Endothelial cell of umbilical vein (primary cell): ENCODE data around the gene TRAPPC6A. TPM values are rescaled to one million over a fixed set of nuclear protein-coding genes. Genes with fewer than 3 reads are reported as not detected.

Source experiments
- BruUV-seq: library from RNA; stranded (reverse); fragments of 400-500 nt; replicated peaks from 2 replicates; lab custom pipeline; 2021; lab: Mats Ljungman, UMichigan
- CTCF ChIA-PET: fragments of 300-600, 350-600 bp; sonication (Branson Sonifier 250); formaldehyde crosslinking; loops from one replicate; lab custom pipeline; 2021; ENCODE audit warnings: antibody characterized with exemption, inconsistent platforms; lab: Charles Lee
- POLR2A ChIA-PET: fragments of 300-600, 350-600 bp; sonication (Branson Sonifier 250); formaldehyde crosslinking; loops from one replicate; lab custom pipeline; 2021; ENCODE audit warnings: antibody characterized with exemption, inconsistent platforms; lab: Charles Lee
- DNase-seq: peaks from one replicate; pipeline ENCODE4 v3.0.0-alpha.2; 2011; ENCODE audit warnings: low read depth, low spot score
- FAIRE-seq: peaks from 2 replicates; lab custom pipeline; 2011; peaks lifted over from hg19 to GRCh38; lab: Jason Lieb, UNC
- H2AFZ ChIP-seq: 2 replicates; pipeline ENCODE4 v1.6.0; 2012; ENCODE audit warnings: low read depth, low read length, control low read depth, inconsistent platforms
- H3K27ac ChIP-seq: 2 replicates; pipeline ENCODE4 v1.5.1; 2011; ENCODE audit warnings: low read depth, mild to moderate bottlenecking, control low read depth, low read length, moderate library complexity; ENCODE audit not compliant: insufficient read depth
- H3K27me3 ChIP-seq, 2 experiments: 2 replicates each; pipeline versions ENCODE4 v1.6.0 to v1.6.1; 2011; ENCODE audit warnings: low read length in 2 of 2, mixed read lengths in 1 of 2; ENCODE audit not compliant: control insufficient read depth in 2 of 2, insufficient read depth in 2 of 2
- H3K36me3 ChIP-seq, 2 experiments: 2 replicates in 1 of 2; 3 replicates in 1 of 2; pipeline ENCODE4 v1.5.1; 2011; ENCODE audit warnings: low read length in 2 of 2, mild to moderate bottlenecking in 1 of 2, moderate library complexity in 1 of 2; ENCODE audit not compliant: control insufficient read depth in 2 of 2, insufficient read depth in 2 of 2; ENCODE audit errors: extremely low read depth in 1 of 2
- H3K4me1 ChIP-seq: 3 replicates; pipeline ENCODE4 v1.5.1; 2011; ENCODE audit warnings: mild to moderate bottlenecking, low read length; ENCODE audit not compliant: control insufficient read depth, insufficient read depth; ENCODE audit errors: extremely low read depth
- H3K4me2 ChIP-seq: 2 replicates; pipeline ENCODE4 v1.6.1; 2011; ENCODE audit warnings: low read length, control low read depth, mixed read lengths; ENCODE audit not compliant: insufficient read depth
- H3K4me3 ChIP-seq, 3 experiments: fragments of 200-600 bp in 1 of 3; sonication (generic), shearing (Covaris generic) in 1 of 3; replicated peaks in 1 of 3; 2 replicates each; pipeline ENCODE4 v1.5.1; 2011 to 2016; ENCODE audit warnings: control low read depth in 3 of 3, low read length in 3 of 3, mild to moderate bottlenecking in 2 of 3, inconsistent platforms in 1 of 3, low read depth in 1 of 3, moderate library complexity in 1 of 3; ENCODE audit not compliant: insufficient read depth in 1 of 3
- H3K79me2 ChIP-seq: 2 replicates; pipeline ENCODE4 v1.6.0; 2012; ENCODE audit warnings: low read length, inconsistent platforms; ENCODE audit not compliant: control insufficient read depth, insufficient read depth
- H3K9ac ChIP-seq: replicated peaks from 2 replicates; pipeline ENCODE3; 2011; ENCODE audit warnings: low read length, control low read depth; ENCODE audit not compliant: insufficient read depth; ENCODE audit errors: extremely low read depth
- H3K9me1 ChIP-seq: replicated peaks from 3 replicates; pipeline ENCODE4 v1.6.0; 2011; ENCODE audit warnings: mild to moderate bottlenecking, low read length; ENCODE audit not compliant: control insufficient read depth, insufficient read depth; ENCODE audit errors: extremely low read depth
- H3K9me3 ChIP-seq: replicated peaks from 2 replicates; pipeline ENCODE4 v1.5.1; 2012; ENCODE audit warnings: low read length, inconsistent platforms; ENCODE audit not compliant: control insufficient read depth, insufficient read depth
- H4K20me1 ChIP-seq: replicated peaks from 2 replicates; pipeline ENCODE3; 2011; ENCODE audit warnings: mild to moderate bottlenecking, low read length; ENCODE audit not compliant: control insufficient read depth, insufficient read depth; ENCODE audit errors: extremely low read depth
- EZH2 ChIP-seq: IDR thresholded peaks from 2 replicates; pipeline ENCODE4 v1.6.1; 2012; ENCODE audit warnings: borderline replicate concordance, low read depth, mild to moderate bottlenecking, moderate library complexity, low read length, inconsistent platforms; ENCODE audit not compliant: severe bottlenecking
- FOS ChIP-seq: IDR thresholded peaks from 2 replicates; pipeline ENCODE4 v1.6.1; 2011; ENCODE audit warnings: mild to moderate bottlenecking, low read length, moderate library complexity, borderline replicate concordance; ENCODE audit not compliant: insufficient read depth
- GATA2 ChIP-seq: IDR thresholded peaks from 2 replicates; pipeline ENCODE4 v1.7.0; 2011; ENCODE audit warnings: low read depth, mild to moderate bottlenecking, moderate library complexity, mixed read lengths, low read length; ENCODE audit not compliant: insufficient read length, insufficient read depth
- JUN ChIP-seq: IDR thresholded peaks from 2 replicates; pipeline ENCODE4 v1.6.1; 2011; ENCODE audit warnings: borderline replicate concordance, low read depth; ENCODE audit not compliant: insufficient read length, insufficient read depth
- MYC ChIP-seq: IDR thresholded peaks from one replicate; pipeline ENCODE4 v1.6.1; 2011; ENCODE audit warnings: mild to moderate bottlenecking, low read depth, low read length
- POLR2A ChIP-seq: IDR thresholded peaks from 2 replicates; pipeline ENCODE4 v1.6.1; 2012; ENCODE audit warnings: low read depth, mild to moderate bottlenecking, control low read depth, low read length
- POLR2AphosphoS5 ChIP-seq: IDR thresholded peaks from 2 replicates; pipeline ENCODE4 v1.6.1; 2012; ENCODE audit warnings: low read depth, mild to moderate bottlenecking, control low read depth, low read length, moderate library complexity; ENCODE audit not compliant: insufficient read depth
- dilution Hi-C: fragments of 300-500 bp; cut with MboI; formaldehyde crosslinking; loops from one replicate; pipeline ENCODE4 v1.15.0; 2019; ENCODE audit warnings: low sequenced_read_pairs; ENCODE audit not compliant: extremely low pct_ligation_motif_present
- intact Hi-C: fragments of 100-400 bp; cut with micrococcal nuclease; formaldehyde crosslinking; loops from one replicate; pipeline ENCODE4 v1.10.0; 2022
- polyA plus RNA-seq, 4 experiments: library from polyadenylated mRNA; depleted of rRNA in 3 of 4; stranded (reverse) in 3 of 4; unstranded in 1 of 4; fragments of >200 nt; gene quantifications; 2 replicates each; pipeline versions ENCODE4 v1.2.1 to v1.2.3, GENCODE V29; 2011 to 2012; ENCODE audit warnings: missing spikeins in 1 of 4
- total RNA-seq: library from RNA; stranded (reverse); gene quantifications from 2 replicates; pipeline ENCODE4 v1.2.3, GENCODE V29; 2021
- TF ChIP-seq, protein P1 (sequence below), 2 donors: IDR thresholded peaks; 1 replicate in 1 of 2; 2 replicates in 1 of 2; pipeline ENCODE4 v1.5.1; 2011; ENCODE audit warnings: low read length in 2 of 2, mild to moderate bottlenecking in 2 of 2, moderate library complexity in 2 of 2, control low read depth in 1 of 2, inconsistent platforms in 1 of 2, low read depth in 1 of 2; ENCODE audit not compliant: insufficient read depth in 1 of 2; ENCODE audit errors: extremely low read depth in 1 of 2
- TF ChIP-seq, protein P2 (sequence below): IDR thresholded peaks from 2 replicates; pipeline ENCODE4 v1.6.1; 2011; ENCODE audit not compliant: insufficient read depth, insufficient read length

The TRAPPC6A gene
- total and polyA plus RNA-seq, 2 donors (not counting 3 experiments of a cell fraction or from before 2014, with no cell fraction given), result 18.1 to 45.4 TPM

DNA sequence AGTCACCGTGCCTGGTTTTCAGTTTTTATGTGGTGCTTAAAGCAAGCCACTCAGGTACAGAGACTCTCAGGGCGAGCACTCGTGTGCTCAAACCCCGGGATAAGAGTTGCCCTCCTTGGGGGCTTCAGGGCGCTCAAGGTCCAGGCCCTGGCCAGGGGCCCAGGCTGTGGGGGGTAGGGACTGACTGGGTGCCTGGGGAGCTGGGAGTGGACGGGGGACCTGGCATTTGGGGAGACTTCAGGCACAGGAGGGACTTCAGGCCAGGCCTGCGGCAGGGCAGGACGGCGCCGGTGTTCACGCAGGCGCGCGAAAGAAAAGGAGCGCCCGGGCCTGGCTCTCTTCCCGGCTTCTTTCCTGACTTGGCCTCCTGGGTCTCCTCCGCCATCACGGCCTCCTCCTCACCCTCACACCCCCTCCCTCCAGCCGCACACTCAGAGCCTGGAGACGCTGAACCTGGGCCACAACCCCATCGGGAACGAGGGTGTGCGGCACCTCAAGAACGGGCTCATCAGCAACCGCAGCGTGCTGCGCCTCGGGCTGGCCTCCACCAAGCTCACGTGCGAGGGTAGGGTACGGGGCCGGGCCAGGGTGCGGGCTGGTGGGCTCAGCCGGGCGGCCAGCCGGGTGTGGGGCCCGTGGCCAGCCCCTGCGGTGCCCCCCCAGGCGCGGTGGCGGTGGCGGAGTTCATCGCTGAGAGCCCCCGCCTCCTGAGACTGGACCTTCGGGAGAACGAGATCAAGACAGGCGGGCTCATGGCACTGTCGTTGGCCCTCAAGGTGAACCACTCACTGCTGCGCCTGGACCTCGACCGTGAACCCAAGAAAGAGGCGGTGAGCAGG lies 33.4 kb downstream of the TRAPPC6A start:
- Histone ChIP-seq H3K4me2 (no peak overlapping the region), H3K27ac (no peak overlapping the region), H3K79me2 (no peaks in the 10 kb centered on the region), H3K4me1 (no peaks in the 10 kb centered on the region), H4K20me1 (no peaks in the 10 kb centered on the region), H3K4me3 (no peak overlapping the region), H3K9me3 (no peaks in the 10 kb centered on the region), H3K9me1 (no peaks in the 10 kb centered on the region), H3K9ac (no peak overlapping the region), H2AFZ (no peak overlapping the region), H3K36me3 (peaks cover 2 to 17% of the 10 kb centered on the region in 2 experiments), H3K27me3 (no peaks in the 10 kb centered on the region)
- intact Hi-C loops (no loop called here), dilution Hi-C loops (no loop called here)
- POLR2A ChIA-PET, result no interaction called here
- FAIRE-seq, result no peak
- CTCF ChIA-PET, result no interaction called here
- TF ChIP-seq EZH2, result no peak
- TF ChIP-seq, protein P1, sequence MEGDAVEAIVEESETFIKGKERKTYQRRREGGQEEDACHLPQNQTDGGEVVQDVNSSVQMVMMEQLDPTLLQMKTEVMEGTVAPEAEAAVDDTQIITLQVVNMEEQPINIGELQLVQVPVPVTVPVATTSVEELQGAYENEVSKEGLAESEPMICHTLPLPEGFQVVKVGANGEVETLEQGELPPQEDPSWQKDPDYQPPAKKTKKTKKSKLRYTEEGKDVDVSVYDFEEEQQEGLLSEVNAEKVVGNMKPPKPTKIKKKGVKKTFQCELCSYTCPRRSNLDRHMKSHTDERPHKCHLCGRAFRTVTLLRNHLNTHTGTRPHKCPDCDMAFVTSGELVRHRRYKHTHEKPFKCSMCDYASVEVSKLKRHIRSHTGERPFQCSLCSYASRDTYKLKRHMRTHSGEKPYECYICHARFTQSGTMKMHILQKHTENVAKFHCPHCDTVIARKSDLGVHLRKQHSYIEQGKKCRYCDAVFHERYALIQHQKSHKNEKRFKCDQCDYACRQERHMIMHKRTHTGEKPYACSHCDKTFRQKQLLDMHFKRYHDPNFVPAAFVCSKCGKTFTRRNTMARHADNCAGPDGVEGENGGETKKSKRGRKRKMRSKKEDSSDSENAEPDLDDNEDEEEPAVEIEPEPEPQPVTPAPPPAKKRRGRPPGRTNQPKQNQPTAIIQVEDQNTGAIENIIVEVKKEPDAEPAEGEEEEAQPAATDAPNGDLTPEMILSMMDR (IDR thresholded peaks at IDR 0.05; ENCODE audit: extremely low read depth in 1 of 2, insufficient read depth in 1 of 2, low read depth in 1 of 2, low read length in 2 of 2), result no peak
- TF ChIP-seq FOS, result no peak
- TF ChIP-seq POLR2A, result no peak
- no peak for TF ChIP-seq MYC
- TF ChIP-seq JUN, result no peak
- TF ChIP-seq GATA2, result no peak
- TF ChIP-seq POLR2AphosphoS5, result no peak
- TF ChIP-seq, protein P2, sequence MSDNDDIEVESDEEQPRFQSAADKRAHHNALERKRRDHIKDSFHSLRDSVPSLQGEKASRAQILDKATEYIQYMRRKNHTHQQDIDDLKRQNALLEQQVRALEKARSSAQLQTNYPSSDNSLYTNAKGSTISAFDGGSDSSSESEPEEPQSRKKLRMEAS, result no peak
- no TSS peak for BruUV-seq
- DNase-seq, result no peak
